IMR-90 (cell line): Measurements from ENCODE around the gene HS3ST2. TPM values are rescaled to one million over a fixed set of nuclear protein-coding genes. Genes with fewer than 3 reads are reported as not detected.

Experiments
- ATAC-seq: fragments of 200-7000 bp; cut with Tn5 transposase; 2 replicates; pipeline ENCODE4 v1.9.1; 2020; ENCODE audit warnings: low read depth, mild to moderate bottlenecking, moderate library complexity
- BruUV-seq: library from RNA; stranded (reverse); fragments of 400-500 nt; replicated peaks from 2 replicates; lab custom pipeline; 2021; lab: Mats Ljungman, UMichigan
- CTCF ChIA-PET: fragments of 300-600 bp; formaldehyde crosslinking; extraction: SDS; loops from one replicate; lab custom pipeline; 2021; ENCODE audit warnings: antibody characterized with exemption; lab: Yijun Ruan, JAX
- POLR2A ChIA-PET: fragments of 300-600 bp; sonication (Branson Sonifier 250); formaldehyde crosslinking; loops from one replicate; lab custom pipeline; 2022; ENCODE audit warnings: antibody characterized with exemption; ENCODE audit not compliant: unreplicated experiment; lab: Charles Lee
- DNase-seq: peaks from one replicate; pipeline ENCODE4 v3.0.0; 2013
- H2AFZ ChIP-seq: replicated peaks from 2 replicates; pipeline ENCODE3; 2013; ENCODE audit warnings: low read length, mild to moderate bottlenecking; ENCODE audit not compliant: poor library complexity
- H2AK5ac ChIP-seq: 2 replicates; pipeline ENCODE4 v1.6.1; 2013; ENCODE audit warnings: low read depth, low read length, inconsistent platforms
- H2AK9ac ChIP-seq: replicated peaks from 2 replicates; pipeline ENCODE3; 2013; ENCODE audit warnings: mild to moderate bottlenecking, low read depth, low read length, moderate library complexity; ENCODE audit not compliant: poor library complexity
- H2BK120ac ChIP-seq: 2 replicates; pipeline ENCODE4 v1.6.1; 2013; ENCODE audit warnings: low read depth, low read length, inconsistent platforms
- H2BK15ac ChIP-seq: 3 replicates; pipeline ENCODE4 v1.6.1; 2013; ENCODE audit warnings: low read depth, low read length, inconsistent platforms
- H2BK20ac ChIP-seq: 2 replicates; pipeline ENCODE4 v1.6.1; 2013; ENCODE audit warnings: low read depth, mild to moderate bottlenecking, inconsistent platforms, low read length, moderate library complexity
- H2BK5ac ChIP-seq: 2 replicates; pipeline ENCODE4 v1.6.1; 2013; ENCODE audit warnings: mild to moderate bottlenecking, low read depth, low read length, inconsistent platforms; ENCODE audit not compliant: poor library complexity, severe bottlenecking
- H3K14ac ChIP-seq: replicated peaks from 2 replicates; pipeline ENCODE4 v1.6.1; 2013; ENCODE audit warnings: low read depth, low read length, inconsistent platforms
- H3K18ac ChIP-seq: 2 replicates; pipeline ENCODE4 v1.6.1; 2013; ENCODE audit warnings: low read depth, low read length, control low read depth
- H3K23ac ChIP-seq: 2 replicates; pipeline ENCODE4 v1.6.1; 2013; ENCODE audit warnings: low read depth, low read length, inconsistent platforms
- H3K27ac ChIP-seq: 2 replicates; pipeline ENCODE4 v1.5.1; 2013; ENCODE audit warnings: mild to moderate bottlenecking, control low read depth, low read length; ENCODE audit not compliant: insufficient read depth
- H3K27me3 ChIP-seq: 2 replicates; pipeline ENCODE4 v1.6.1; 2013; ENCODE audit warnings: low read length; ENCODE audit not compliant: control insufficient read depth, insufficient read depth
- H3K36me3 ChIP-seq: 2 replicates; pipeline ENCODE4 v1.6.1; 2013; ENCODE audit warnings: low read length, mixed read lengths; ENCODE audit not compliant: control insufficient read depth, insufficient read depth
- H3K4ac ChIP-seq: 2 replicates; pipeline ENCODE4 v1.6.1; 2013; ENCODE audit warnings: low read depth, low read length, inconsistent platforms
- H3K4me1 ChIP-seq: 2 replicates; pipeline ENCODE4 v1.6.1; 2013; ENCODE audit warnings: low read length, mixed read lengths; ENCODE audit not compliant: control insufficient read depth, insufficient read depth
- H3K4me2 ChIP-seq: 2 replicates; pipeline ENCODE4 v1.6.1; 2013; ENCODE audit warnings: low read depth, mild to moderate bottlenecking, control low read depth, low read length, moderate library complexity
- H3K4me3 ChIP-seq: 2 replicates; pipeline ENCODE4 v1.5.1; 2013; ENCODE audit warnings: low read depth, mild to moderate bottlenecking, control low read depth, low read length, moderate library complexity; ENCODE audit not compliant: insufficient read depth
- H3K56ac ChIP-seq: 2 replicates; pipeline ENCODE4 v1.6.1; 2013; ENCODE audit warnings: low read length, inconsistent platforms; ENCODE audit not compliant: insufficient read depth; ENCODE audit errors: extremely low read depth
- H3K79me1 ChIP-seq, 2 experiments: 2 replicates each; pipeline ENCODE4 v1.6.1; 2013; ENCODE audit warnings: low read length in 2 of 2, inconsistent platforms in 1 of 2, low read depth in 1 of 2
- H3K9ac ChIP-seq: 2 replicates; pipeline ENCODE4 v1.6.1; 2013; ENCODE audit warnings: low read depth, low read length, control low read depth
- H3K9me1 ChIP-seq: 2 replicates; pipeline ENCODE4 v1.6.1; 2013; ENCODE audit warnings: low read length, inconsistent platforms; ENCODE audit not compliant: insufficient read depth
- H3K9me3 ChIP-seq: 2 replicates; pipeline ENCODE4 v1.6.1; 2013; ENCODE audit warnings: low read length; ENCODE audit not compliant: control insufficient read depth, insufficient read depth
- H4K20me1 ChIP-seq: 2 replicates; pipeline ENCODE4 v1.6.1; 2013; ENCODE audit warnings: low read length, inconsistent platforms; ENCODE audit not compliant: insufficient read depth
- H4K5ac ChIP-seq: 2 replicates; pipeline ENCODE4 v1.6.1; 2013; ENCODE audit warnings: mild to moderate bottlenecking, low read depth, low read length, control low read depth
- H4K8ac ChIP-seq, 2 experiments: 2 replicates each; pipeline ENCODE4 v1.6.1; 2013; ENCODE audit warnings: low read depth in 2 of 2, low read length in 2 of 2, control low read depth in 1 of 2, inconsistent platforms in 1 of 2
- H4K91ac ChIP-seq: 2 replicates; pipeline ENCODE4 v1.6.1; 2013; ENCODE audit warnings: low read depth, low read length, inconsistent platforms; ENCODE audit not compliant: insufficient read depth
- CHD1 ChIP-seq: IDR thresholded peaks from 2 replicates; pipeline ENCODE4 v1.6.1; 2012; ENCODE audit warnings: low read depth, low read length, improper control_type of control experiment
- MAFK ChIP-seq: IDR thresholded peaks from 2 replicates; pipeline ENCODE4 v1.6.1; 2012; ENCODE audit warnings: low read depth, low read length, improper control_type of control experiment
- MAZ ChIP-seq: IDR thresholded peaks from 2 replicates; pipeline ENCODE4 v1.6.1; 2012; ENCODE audit warnings: low read depth, mild to moderate bottlenecking, low read length, improper control_type of control experiment, moderate library complexity, borderline replicate concordance
- NFE2L2 ChIP-seq: fragments of 150-350 bp; IDR thresholded peaks from 2 replicates; pipeline ENCODE4 v1.6.1; 2016; ENCODE audit warnings: low read depth, mild to moderate bottlenecking, low read length
- POLR2A ChIP-seq: IDR thresholded peaks from 2 replicates; pipeline ENCODE4 v1.6.1; 2012; ENCODE audit warnings: mild to moderate bottlenecking, low read depth, low read length
- RCOR1 ChIP-seq: IDR thresholded peaks from 2 replicates; pipeline ENCODE4 v1.6.1; 2012; ENCODE audit warnings: mild to moderate bottlenecking, low read length, improper control_type of control experiment; ENCODE audit not compliant: insufficient replicate concordance
- RFX5 ChIP-seq: IDR thresholded peaks from 2 replicates; pipeline ENCODE4 v1.8.0; 2012; ENCODE audit warnings: low read depth, mild to moderate bottlenecking, low read length, moderate library complexity
- WGBS, 2 experiments: methylation state at CpG; one replicate each; pipeline versions ENCODE4 v1.1.5 to v1.1.7; 2013; ENCODE audit warnings: missing lambda C conversion rate in 2 of 2; ENCODE audit not compliant: insufficient read length in 1 of 2; ENCODE audit errors: extremely low coverage in 2 of 2; 5-methylcytosine and 5-hydroxymethylcytosine counted together
- dilution Hi-C: fragments of 300-500 bp; cut with HindIII; formaldehyde crosslinking; loops from one replicate; pipeline ENCODE4 v1.14.3; 2018; ENCODE audit warnings: low sequenced_read_pairs; ENCODE audit not compliant: unreplicated experiment
- in situ Hi-C: fragments of 300-500 bp; cut with MboI; formaldehyde crosslinking; loops from 3 replicates; pipeline ENCODE4 v1.14.3; 2019; ENCODE audit warnings: low sequenced_read_pairs, inconsistent platforms, mixed read lengths
- intact Hi-C: fragments of 100-400 bp; cut with micrococcal nuclease; formaldehyde crosslinking; loops from 2 replicates; pipeline ENCODE4 v1.10.0; 2022
- polyA plus RNA-seq, 3 experiments: library from polyadenylated mRNA; depleted of rRNA; stranded (reverse); fragments of >200 nt; gene quantifications; 2 replicates each; pipeline ENCODE4 v1.2.3, GENCODE V29; 2012; ENCODE audit warnings: low replicate concordance in 1 of 3
- total RNA-seq: library from RNA; depleted of rRNA; stranded (reverse); fragments of >200 nt; gene quantifications from 2 replicates; pipeline ENCODE4 v1.2.3, GENCODE V29; 2012
- TF ChIP-seq, protein P1 (sequence below): fragments of 150-350 bp; IDR thresholded peaks from 2 replicates; pipeline ENCODE4 v1.6.1; 2017; ENCODE audit warnings: mild to moderate bottlenecking, antibody characterized with exemption, low read length, low read depth
- TF ChIP-seq, protein P2 (sequence below): fragments of 150-350 bp; IDR thresholded peaks from 2 replicates; pipeline ENCODE4 v1.6.1; 2016; ENCODE audit warnings: low read depth, mild to moderate bottlenecking, low read length, moderate library complexity, borderline replicate concordance

The HS3ST2 gene
- total and polyA plus RNA-seq, 2 of the 4 experiments (the other 2 are of a cell fraction), result not detected

DNA sequence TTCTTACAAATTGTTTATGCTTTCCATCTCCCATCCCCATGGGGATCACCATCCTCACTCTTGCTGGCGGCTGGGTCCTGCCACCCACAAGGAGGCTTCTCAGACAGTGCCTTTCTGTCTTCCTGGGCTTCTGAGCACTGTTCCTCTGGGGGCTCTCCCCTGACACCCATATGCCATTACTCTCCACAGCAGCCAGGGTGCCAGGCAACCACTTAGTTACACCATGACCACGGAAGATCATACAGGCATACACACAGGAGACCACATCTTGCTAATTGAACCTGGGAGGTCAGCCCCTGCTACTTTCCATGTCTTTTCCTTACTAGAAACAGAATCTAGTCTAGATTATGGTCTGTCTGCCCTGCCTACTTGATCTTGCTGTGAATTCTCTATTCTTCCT is 27.7 kb upstream of the HS3ST2 start:
- ATAC-seq (no peak), DNase-seq (no peak)
- H2AK9ac ChIP-seq, result no peak overlapping the region
- intact Hi-C loops (no loop called here), in situ Hi-C loops (no loop called here), dilution Hi-C loops (no loop called here)
- no TSS peak for BruUV-seq
- H3K4me1 ChIP-seq, result no peaks in the 10 kb centered on the region
- ChIA-PET POLR2A (no interaction called here), CTCF (no interaction called here)
- no peak overlapping the region for H3K9ac ChIP-seq
- TF ChIP-seq, protein P1, sequence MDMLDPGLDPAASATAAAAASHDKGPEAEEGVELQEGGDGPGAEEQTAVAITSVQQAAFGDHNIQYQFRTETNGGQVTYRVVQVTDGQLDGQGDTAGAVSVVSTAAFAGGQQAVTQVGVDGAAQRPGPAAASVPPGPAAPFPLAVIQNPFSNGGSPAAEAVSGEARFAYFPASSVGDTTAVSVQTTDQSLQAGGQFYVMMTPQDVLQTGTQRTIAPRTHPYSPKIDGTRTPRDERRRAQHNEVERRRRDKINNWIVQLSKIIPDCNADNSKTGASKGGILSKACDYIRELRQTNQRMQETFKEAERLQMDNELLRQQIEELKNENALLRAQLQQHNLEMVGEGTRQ, result no peak
- no peak for TF ChIP-seq POLR2A
- TF ChIP-seq NFE2L2, result no peak
- TF ChIP-seq MAFK, result no peak
- TF ChIP-seq CHD1, result no peak
- TF ChIP-seq, protein P2, sequence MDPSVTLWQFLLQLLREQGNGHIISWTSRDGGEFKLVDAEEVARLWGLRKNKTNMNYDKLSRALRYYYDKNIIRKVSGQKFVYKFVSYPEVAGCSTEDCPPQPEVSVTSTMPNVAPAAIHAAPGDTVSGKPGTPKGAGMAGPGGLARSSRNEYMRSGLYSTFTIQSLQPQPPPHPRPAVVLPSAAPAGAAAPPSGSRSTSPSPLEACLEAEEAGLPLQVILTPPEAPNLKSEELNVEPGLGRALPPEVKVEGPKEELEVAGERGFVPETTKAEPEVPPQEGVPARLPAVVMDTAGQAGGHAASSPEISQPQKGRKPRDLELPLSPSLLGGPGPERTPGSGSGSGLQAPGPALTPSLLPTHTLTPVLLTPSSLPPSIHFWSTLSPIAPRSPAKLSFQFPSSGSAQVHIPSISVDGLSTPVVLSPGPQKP, result no peak
- TF ChIP-seq RCOR1, result no peak
- no peak for TF ChIP-seq MAZ
- TF ChIP-seq RFX5, result no peak
- no peaks in the 10 kb centered on the region for H3K9me1 ChIP-seq
- H3K56ac ChIP-seq, result no peak overlapping the region
- no peak overlapping the region for H2AK5ac ChIP-seq
- no peak overlapping the region for H3K14ac ChIP-seq
- no peaks in the 10 kb centered on the region for H3K27me3 ChIP-seq
- H4K5ac ChIP-seq, result no peak overlapping the region
- WGBS, 2 experiments, result 50% methylated on average over 1 of the region's 2 CpGs; no CpG with 5 or more reads in 1 of the 2 experiments
- no peak overlapping the region for H3K27ac ChIP-seq
- H3K4ac ChIP-seq, result no peak overlapping the region
- H4K20me1 ChIP-seq, result no peaks in the 10 kb centered on the region
- no peak overlapping the region for H2AFZ ChIP-seq
- no peak overlapping the region for H3K23ac ChIP-seq
- no peak overlapping the region for H3K4me3 ChIP-seq
- no peaks in the 10 kb centered on the region for H3K9me3 ChIP-seq
- H4K8ac ChIP-seq, result no peak overlapping the region
- H2BK5ac ChIP-seq, result no peak overlapping the region
- no peak overlapping the region for H3K18ac ChIP-seq
- no peaks in the 10 kb centered on the region for H3K36me3 ChIP-seq
- no peak overlapping the region for H4K91ac ChIP-seq
- H3K79me1 ChIP-seq, result no peaks in the 10 kb centered on the region
- no peak overlapping the region for H3K4me2 ChIP-seq
- H2BK120ac ChIP-seq, result no peak overlapping the region
- no peak overlapping the region for H2BK20ac ChIP-seq
- H2BK15ac ChIP-seq, result no peak overlapping the region
